A673 (cell line): Measurements from ENCODE around the gene WNT5A. TPM values are rescaled to one million over a fixed set of nuclear protein-coding genes. Genes with fewer than 3 reads are reported as not detected.

Experiments
- BruUV-seq: library from RNA; stranded (reverse); fragments of 400-500 nt; replicated peaks from 2 replicates; lab custom pipeline; 2021; lab: Mats Ljungman, UMichigan
- CTCF ChIA-PET: fragments of 300-600 bp; sonication (Branson Sonifier 250); formaldehyde crosslinking; loops from one replicate; lab custom pipeline; 2022; ENCODE audit warnings: antibody characterized with exemption; lab: Charles Lee
- POLR2A ChIA-PET: fragments of 300-600 bp; sonication (Branson Sonifier 250); formaldehyde crosslinking; loops from one replicate; lab custom pipeline; 2022; ENCODE audit warnings: antibody characterized with exemption; ENCODE audit not compliant: low non-redundant PET; lab: Charles Lee
- DNase-seq: peaks from one replicate; pipeline ENCODE4 v3.0.0-alpha.2; 2015; ENCODE audit warnings: low spot score
- H3K27ac ChIP-seq: fragments of 200-600 bp; sonication (generic); 2 replicates; pipeline ENCODE4 v1.5.1; 2016; ENCODE audit warnings: mixed run types, low read depth, mild to moderate bottlenecking, mixed read lengths, antibody characterized with exemption, low read length; ENCODE audit not compliant: poor library complexity, severe bottlenecking
- H3K27me3 ChIP-seq: fragments of 200-600 bp; sonication (generic); replicated peaks from 2 replicates; pipeline ENCODE4 v1.6.1; 2017; ENCODE audit warnings: mixed run types, low read depth, mild to moderate bottlenecking, mixed read lengths, antibody characterized with exemption, low read length; ENCODE audit not compliant: insufficient read depth, poor library complexity
- H3K36me3 ChIP-seq: fragments of 200-600 bp; sonication (generic); 2 replicates; pipeline ENCODE4 v1.6.1; 2016; ENCODE audit warnings: mixed run types, mild to moderate bottlenecking, mixed read lengths, antibody characterized with exemption, low read length; ENCODE audit not compliant: insufficient read depth, poor library complexity, severe bottlenecking
- H3K4me1 ChIP-seq: fragments of 200-600 bp; sonication (generic); 2 replicates; pipeline ENCODE4 v1.6.1; 2017; ENCODE audit warnings: mixed run types, mild to moderate bottlenecking, mixed read lengths, antibody characterized with exemption, low read length; ENCODE audit not compliant: insufficient read depth, poor library complexity, severe bottlenecking
- H3K4me3 ChIP-seq: fragments of 200-600 bp; sonication (generic); 2 replicates; pipeline ENCODE4 v1.5.1; 2016; ENCODE audit warnings: low read depth, mixed run types, mild to moderate bottlenecking, mixed read lengths, low read length; ENCODE audit not compliant: poor library complexity, severe bottlenecking
- H3K9me3 ChIP-seq: fragments of 200-600 bp; sonication (generic); 2 replicates; pipeline ENCODE4 v1.6.1; 2016; ENCODE audit warnings: mixed run types, low read depth, mild to moderate bottlenecking, mixed read lengths, antibody characterized with exemption, low read length; ENCODE audit not compliant: poor library complexity, severe bottlenecking
- EZH2 ChIP-seq: fragments of 200-600 bp; sonication (generic); IDR thresholded peaks from 2 replicates; pipeline ENCODE4 v1.6.1; 2017; ENCODE audit warnings: borderline replicate concordance, low read depth, mild to moderate bottlenecking, mixed read lengths, antibody characterized with exemption, low read length; ENCODE audit not compliant: poor library complexity, severe bottlenecking
- intact Hi-C: fragments of 100-400 bp; cut with micrococcal nuclease; formaldehyde crosslinking; loops from one replicate; pipeline ENCODE4 v1.10.0; 2022; ENCODE audit not compliant: unreplicated experiment
- total RNA-seq: library from RNA; stranded (reverse); gene quantifications from 2 replicates; pipeline ENCODE4 v1.2.3, GENCODE V29; 2021
- TF ChIP-seq, protein P1 (sequence below): fragments of 300-800, 200-600 bp; sonication (generic); conservative IDR thresholded peaks from 2 replicates; pipeline ENCODE4 v1.5.1; 2017; ENCODE audit warnings: low read depth, mild to moderate bottlenecking, antibody characterized with exemption, low read length, moderate library complexity, mixed read lengths

WNT5A gene
- total RNA-seq, 1 experiment from 2014 or later: 18.9 TPM

DNA sequence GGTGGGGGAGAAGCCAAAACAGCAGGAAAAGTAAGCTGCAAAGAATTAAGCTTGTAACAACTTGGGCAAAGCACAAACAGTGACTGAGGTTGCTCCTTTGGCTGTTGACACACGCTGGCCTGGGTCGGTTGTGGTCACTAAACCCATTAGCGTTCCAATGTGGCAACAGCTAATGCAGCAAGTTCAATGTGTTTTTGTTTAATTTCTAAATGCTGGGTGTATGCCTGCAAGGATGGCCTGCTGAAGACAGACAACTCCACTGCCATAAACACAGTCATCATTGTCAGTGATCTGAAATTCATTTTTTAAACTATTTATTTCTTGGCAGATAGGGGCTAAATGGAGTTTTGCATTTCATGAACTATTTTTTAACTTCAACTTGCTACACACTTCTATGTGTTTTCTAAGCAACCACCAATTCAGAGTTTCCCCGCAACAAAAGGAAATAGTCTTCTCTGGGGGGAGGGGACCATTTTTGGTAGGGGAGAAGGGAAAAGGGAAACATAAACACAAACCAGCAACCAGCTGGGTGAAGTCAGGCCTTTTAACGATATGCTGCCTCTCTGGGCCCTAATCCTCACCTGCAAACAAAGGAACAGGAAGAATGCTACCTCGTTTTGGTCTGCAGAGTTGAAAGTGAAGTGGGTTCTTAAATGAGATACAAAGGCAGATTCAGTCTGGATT is 34.8 kb upstream of the WNT5A start:
- no peaks in the 10 kb centered on the region for H3K36me3 ChIP-seq
- peaks cover 3% of the 10 kb centered on the region for H3K4me1 ChIP-seq
- no peak for DNase-seq
- TF ChIP-seq EZH2: no peak
- TF ChIP-seq, protein P1, sequence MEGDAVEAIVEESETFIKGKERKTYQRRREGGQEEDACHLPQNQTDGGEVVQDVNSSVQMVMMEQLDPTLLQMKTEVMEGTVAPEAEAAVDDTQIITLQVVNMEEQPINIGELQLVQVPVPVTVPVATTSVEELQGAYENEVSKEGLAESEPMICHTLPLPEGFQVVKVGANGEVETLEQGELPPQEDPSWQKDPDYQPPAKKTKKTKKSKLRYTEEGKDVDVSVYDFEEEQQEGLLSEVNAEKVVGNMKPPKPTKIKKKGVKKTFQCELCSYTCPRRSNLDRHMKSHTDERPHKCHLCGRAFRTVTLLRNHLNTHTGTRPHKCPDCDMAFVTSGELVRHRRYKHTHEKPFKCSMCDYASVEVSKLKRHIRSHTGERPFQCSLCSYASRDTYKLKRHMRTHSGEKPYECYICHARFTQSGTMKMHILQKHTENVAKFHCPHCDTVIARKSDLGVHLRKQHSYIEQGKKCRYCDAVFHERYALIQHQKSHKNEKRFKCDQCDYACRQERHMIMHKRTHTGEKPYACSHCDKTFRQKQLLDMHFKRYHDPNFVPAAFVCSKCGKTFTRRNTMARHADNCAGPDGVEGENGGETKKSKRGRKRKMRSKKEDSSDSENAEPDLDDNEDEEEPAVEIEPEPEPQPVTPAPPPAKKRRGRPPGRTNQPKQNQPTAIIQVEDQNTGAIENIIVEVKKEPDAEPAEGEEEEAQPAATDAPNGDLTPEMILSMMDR: no peak
- no peak overlapping the region for H3K27ac ChIP-seq
- H3K27me3 ChIP-seq: no peaks in the 10 kb centered on the region
- ChIA-PET POLR2A (no interaction called here), CTCF (no interaction called here)
- H3K9me3 ChIP-seq: no peaks in the 10 kb centered on the region
- intact Hi-C loops: no loop called here
- H3K4me3 ChIP-seq: no peak overlapping the region
- BruUV-seq: no TSS peak

DNA sequence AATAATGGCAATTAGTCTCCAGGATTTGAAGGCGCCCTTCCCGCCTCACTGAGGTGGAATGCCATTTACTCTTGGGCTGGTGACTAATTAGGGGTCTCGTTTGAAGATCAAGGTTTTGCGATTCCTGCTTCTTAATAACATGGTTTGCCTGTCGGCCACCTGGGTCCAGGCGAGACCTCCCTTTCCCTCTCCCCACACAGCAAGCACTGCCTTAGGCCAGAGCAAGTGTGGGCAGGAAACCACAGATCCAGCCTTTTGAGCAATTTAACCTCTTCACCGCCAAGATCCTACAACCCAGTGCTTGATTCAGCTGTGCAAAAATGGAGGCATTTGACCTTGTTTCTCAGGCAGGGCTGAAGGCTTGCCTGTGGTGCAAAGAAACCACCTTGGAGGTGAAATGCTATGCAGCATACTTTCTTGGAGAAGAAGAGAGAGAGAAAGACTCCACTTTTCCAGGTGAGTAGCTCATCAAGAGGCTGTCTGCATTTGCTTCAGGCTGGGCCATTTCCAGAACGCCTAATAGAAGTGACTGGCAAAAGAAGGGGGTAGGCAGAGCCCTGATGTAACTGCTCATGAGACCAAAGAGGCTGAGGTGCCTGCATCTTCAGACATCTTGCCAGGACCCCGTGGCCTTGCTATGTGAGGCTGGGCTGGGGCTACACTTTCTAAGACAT is 34.1 kb upstream of the WNT5A start:
- TF ChIP-seq EZH2: no peak
- TF ChIP-seq, protein P1: no peak
- no TSS peak for BruUV-seq
- intact Hi-C loops: no loop called here
- CTCF ChIA-PET: no interaction called here
- POLR2A ChIA-PET: no interaction called here
- Histone ChIP-seq H3K27me3 (no peaks in the 10 kb centered on the region), H3K4me1 (peaks cover 3% of the 10 kb centered on the region), H3K9me3 (no peaks in the 10 kb centered on the region), H3K27ac (no peak overlapping the region), H3K4me3 (no peak overlapping the region), H3K36me3 (no peaks in the 10 kb centered on the region)
- no peak for DNase-seq

DNA sequence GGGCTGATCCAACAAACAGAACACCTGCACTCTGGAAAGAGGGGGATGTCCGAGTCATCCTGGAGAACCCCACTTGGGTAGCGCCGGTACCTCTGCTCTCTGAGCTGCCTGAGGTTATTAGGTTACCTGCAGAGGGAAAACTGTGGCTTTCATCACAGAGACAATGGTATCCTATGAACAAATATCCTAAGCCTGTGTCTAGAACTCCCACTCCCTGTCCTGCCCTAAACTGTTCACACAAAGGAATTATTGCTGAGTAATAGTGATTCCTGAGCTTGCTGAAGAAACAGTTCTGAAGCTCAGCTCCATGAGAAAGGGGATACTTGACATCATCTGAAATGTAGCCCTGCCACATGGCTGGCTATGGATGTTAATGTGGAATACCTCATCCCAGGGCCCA is 31.9 kb upstream of the WNT5A start:
- no peak for DNase-seq
- no peak overlapping the region for H3K4me3 ChIP-seq
- H3K27ac ChIP-seq: no peak overlapping the region
- H3K36me3 ChIP-seq: no peaks in the 10 kb centered on the region
- TF ChIP-seq EZH2: no peak
- TF ChIP-seq, protein P1: no peak
- no peaks in the 10 kb centered on the region for H3K9me3 ChIP-seq
- peaks cover 3% of the 10 kb centered on the region for H3K4me1 ChIP-seq
- intact Hi-C loops: no loop called here
- no peaks in the 10 kb centered on the region for H3K27me3 ChIP-seq
- no TSS peak for BruUV-seq
- CTCF ChIA-PET: no interaction called here
- POLR2A ChIA-PET: no interaction called here
